LNCAP (cell line): ENCODE data around the gene ASTN2.

ENCODE experiments used
- CTCF ChIP-seq: fragments of 450-650 bp; IDR thresholded peaks from 2 replicates; pipeline ENCODE4 v1.5.1; 2017; ENCODE audit warnings: mild to moderate bottlenecking

Gene ASTN2

GRCh38 chr9:116379821-116380220 lies 1035.0 kb downstream of the ASTN2 start:
- TF ChIP-seq CTCF = no peak

GRCh38 chr9:116378873-116379272 lies 1036.0 kb downstream of the ASTN2 start:
- TF ChIP-seq CTCF = no peak

- TF ChIP-seq CTCF = no peak
Observed at GRCh38 chr9:116377179-116377798, 1037.6 kb downstream of the ASTN2 start.
